ENCODE measurements around the gene GPR150. TPM values are rescaled to one million over a fixed set of nuclear protein-coding genes. Genes with fewer than 3 reads are reported as not detected.

GPR150 gene
- total and polyA plus RNA-seq, 2 experiments from 2014 or later = 0.10 to 0.21 TPM

DNA sequence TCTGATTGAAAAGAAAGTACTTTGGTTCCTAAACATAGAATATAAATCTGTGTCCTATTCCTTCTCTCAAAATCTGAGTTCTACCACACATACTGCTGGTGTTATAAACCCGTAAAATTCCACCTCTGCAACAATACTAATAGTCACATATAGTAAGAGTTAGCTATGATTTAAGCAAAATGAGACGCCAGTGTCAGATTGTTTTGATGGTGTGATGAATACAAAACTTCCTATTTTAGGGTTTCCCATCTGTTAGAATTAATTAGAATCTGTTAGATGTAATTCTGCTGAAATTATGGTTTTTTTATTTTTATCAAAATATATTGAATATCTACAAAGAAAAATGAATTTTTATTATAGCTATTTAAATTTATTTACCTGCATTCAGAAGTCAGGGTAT, 38.3 kb upstream of the GPR150 start:
- Histone ChIP-seq H3K79me2 (replicated peaks; ENCODE audit: insufficient read depth) (no peaks in the 10 kb centered on the region), H3K4me1 (ENCODE audit: insufficient read depth) (no peaks in the 10 kb centered on the region), H3K4me2 (no peak overlapping the region), H3F3A (replicated peaks; ENCODE audit: low read depth) (no peaks in the 10 kb centered on the region), H3K9me2 (ENCODE audit: insufficient read depth) (no peaks in the 10 kb centered on the region), H4K20me1 (replicated peaks; ENCODE audit: insufficient read depth) (no peaks in the 10 kb centered on the region), H3K36me3 (ENCODE audit: insufficient read depth) (no peaks in the 10 kb centered on the region), H3K27me3 (ENCODE audit: insufficient read depth) (no peaks in the 10 kb centered on the region), H3K4me3 (no peak overlapping the region), H2AFZ (no peak overlapping the region), H3K27ac (ENCODE audit: low read depth) (no peak overlapping the region)
- no peaks in the 10 kb centered on the region; the same call in 2 of the 3 replicates for H3K36me3 Mint-ChIP-seq (ENCODE audit: low read depth)
- no peak overlapping the region for H3K27ac Mint-ChIP-seq
- TF ChIP-seq CREB1 (CRISPR knock-in tag; IDR thresholded peaks at IDR 0.05; ENCODE audit: low read depth) (no peak), STAT1 (IDR thresholded peaks at IDR 0.05; ENCODE audit: unreplicated experiment) (no peak), JUNB (IDR thresholded peaks at IDR 0.05; ENCODE audit: unreplicated experiment) (no peak), ZNF114 (CRISPR knock-in tag; IDR thresholded peaks at IDR 0.05) (no peak), ETS1 (IDR thresholded peaks at IDR 0.05) (no peak), ZNF331 (CRISPR knock-in tag; IDR thresholded peaks at IDR 0.05; ENCODE audit: low read depth) (no peak), EZH2phosphoT487 (IDR thresholded peaks at IDR 0.05; ENCODE audit: unreplicated experiment) (no peak), NANOG (IDR thresholded peaks at IDR 0.05; ENCODE audit: borderline replicate concordance) (no peak), EZH2 (IDR thresholded peaks at IDR 0.05; ENCODE audit: low read depth, unreplicated experiment) (no peak), POLR2AphosphoS5 (IDR thresholded peaks at IDR 0.05; ENCODE audit: low read depth) (no peak)
- TF ChIP-seq, protein P1, sequence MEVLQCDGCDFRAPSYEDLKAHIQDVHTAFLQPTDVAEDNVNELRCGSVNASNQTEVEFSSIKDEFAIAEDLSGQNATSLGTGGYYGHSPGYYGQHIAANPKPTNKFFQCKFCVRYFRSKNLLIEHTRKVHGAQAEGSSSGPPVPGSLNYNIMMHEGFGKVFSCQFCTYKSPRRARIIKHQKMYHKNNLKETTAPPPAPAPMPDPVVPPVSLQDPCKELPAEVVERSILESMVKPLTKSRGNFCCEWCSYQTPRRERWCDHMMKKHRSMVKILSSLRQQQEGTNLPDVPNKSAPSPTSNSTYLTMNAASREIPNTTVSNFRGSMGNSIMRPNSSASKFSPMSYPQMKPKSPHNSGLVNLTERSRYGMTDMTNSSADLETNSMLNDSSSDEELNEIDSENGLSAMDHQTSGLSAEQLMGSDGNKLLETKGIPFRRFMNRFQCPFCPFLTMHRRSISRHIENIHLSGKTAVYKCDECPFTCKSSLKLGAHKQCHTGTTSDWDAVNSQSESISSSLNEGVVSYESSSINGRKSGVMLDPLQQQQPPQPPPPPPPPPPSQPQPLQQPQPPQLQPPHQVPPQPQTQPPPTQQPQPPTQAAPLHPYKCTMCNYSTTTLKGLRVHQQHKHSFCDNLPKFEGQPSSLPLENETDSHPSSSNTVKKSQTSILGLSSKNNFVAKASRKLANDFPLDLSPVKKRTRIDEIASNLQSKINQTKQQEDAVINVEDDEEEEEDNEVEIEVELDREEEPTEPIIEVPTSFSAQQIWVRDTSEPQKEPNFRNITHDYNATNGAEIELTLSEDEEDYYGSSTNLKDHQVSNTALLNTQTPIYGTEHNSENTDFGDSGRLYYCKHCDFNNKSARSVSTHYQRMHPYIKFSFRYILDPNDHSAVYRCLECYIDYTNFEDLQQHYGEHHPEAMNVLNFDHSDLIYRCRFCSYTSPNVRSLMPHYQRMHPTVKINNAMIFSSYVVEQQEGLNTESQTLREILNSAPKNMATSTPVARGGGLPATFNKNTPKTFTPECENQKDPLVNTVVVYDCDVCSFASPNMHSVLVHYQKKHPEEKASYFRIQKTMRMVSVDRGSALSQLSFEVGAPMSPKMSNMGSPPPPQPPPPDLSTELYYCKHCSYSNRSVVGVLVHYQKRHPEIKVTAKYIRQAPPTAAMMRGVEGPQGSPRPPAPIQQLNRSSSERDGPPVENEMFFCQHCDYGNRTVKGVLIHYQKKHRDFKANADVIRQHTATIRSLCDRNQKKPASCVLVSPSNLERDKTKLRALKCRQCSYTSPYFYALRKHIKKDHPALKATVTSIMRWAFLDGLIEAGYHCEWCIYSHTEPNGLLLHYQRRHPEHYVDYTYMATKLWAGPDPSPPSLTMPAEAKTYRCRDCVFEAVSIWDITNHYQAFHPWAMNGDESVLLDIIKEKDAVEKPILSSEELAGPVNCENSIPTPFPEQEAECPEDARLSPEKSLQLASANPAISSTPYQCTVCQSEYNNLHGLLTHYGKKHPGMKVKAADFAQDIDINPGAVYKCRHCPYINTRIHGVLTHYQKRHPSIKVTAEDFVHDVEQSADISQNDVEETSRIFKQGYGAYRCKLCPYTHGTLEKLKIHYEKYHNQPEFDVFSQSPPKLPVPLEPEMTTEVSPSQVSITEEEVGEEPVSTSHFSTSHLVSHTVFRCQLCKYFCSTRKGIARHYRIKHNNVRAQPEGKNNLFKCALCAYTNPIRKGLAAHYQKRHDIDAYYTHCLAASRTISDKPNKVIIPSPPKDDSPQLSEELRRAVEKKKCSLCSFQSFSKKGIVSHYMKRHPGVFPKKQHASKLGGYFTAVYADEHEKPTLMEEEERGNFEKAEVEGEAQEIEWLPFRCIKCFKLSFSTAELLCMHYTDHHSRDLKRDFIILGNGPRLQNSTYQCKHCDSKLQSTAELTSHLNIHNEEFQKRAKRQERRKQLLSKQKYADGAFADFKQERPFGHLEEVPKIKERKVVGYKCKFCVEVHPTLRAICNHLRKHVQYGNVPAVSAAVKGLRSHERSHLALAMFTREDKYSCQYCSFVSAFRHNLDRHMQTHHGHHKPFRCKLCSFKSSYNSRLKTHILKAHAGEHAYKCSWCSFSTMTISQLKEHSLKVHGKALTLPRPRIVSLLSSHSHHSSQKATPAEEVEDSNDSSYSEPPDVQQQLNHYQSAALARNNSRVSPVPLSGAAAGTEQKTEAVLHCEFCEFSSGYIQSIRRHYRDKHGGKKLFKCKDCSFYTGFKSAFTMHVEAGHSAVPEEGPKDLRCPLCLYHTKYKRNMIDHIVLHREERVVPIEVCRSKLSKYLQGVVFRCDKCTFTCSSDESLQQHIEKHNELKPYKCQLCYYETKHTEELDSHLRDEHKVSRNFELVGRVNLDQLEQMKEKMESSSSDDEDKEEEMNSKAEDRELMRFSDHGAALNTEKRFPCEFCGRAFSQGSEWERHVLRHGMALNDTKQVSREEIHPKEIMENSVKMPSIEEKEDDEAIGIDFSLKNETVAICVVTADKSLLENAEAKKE (CRISPR knock-in tag; IDR thresholded peaks at IDR 0.05) = no peak
- TF ChIP-seq, protein P2, sequence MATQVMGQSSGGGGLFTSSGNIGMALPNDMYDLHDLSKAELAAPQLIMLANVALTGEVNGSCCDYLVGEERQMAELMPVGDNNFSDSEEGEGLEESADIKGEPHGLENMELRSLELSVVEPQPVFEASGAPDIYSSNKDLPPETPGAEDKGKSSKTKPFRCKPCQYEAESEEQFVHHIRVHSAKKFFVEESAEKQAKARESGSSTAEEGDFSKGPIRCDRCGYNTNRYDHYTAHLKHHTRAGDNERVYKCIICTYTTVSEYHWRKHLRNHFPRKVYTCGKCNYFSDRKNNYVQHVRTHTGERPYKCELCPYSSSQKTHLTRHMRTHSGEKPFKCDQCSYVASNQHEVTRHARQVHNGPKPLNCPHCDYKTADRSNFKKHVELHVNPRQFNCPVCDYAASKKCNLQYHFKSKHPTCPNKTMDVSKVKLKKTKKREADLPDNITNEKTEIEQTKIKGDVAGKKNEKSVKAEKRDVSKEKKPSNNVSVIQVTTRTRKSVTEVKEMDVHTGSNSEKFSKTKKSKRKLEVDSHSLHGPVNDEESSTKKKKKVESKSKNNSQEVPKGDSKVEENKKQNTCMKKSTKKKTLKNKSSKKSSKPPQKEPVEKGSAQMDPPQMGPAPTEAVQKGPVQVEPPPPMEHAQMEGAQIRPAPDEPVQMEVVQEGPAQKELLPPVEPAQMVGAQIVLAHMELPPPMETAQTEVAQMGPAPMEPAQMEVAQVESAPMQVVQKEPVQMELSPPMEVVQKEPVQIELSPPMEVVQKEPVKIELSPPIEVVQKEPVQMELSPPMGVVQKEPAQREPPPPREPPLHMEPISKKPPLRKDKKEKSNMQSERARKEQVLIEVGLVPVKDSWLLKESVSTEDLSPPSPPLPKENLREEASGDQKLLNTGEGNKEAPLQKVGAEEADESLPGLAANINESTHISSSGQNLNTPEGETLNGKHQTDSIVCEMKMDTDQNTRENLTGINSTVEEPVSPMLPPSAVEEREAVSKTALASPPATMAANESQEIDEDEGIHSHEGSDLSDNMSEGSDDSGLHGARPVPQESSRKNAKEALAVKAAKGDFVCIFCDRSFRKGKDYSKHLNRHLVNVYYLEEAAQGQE (IDR thresholded peaks at IDR 0.05; ENCODE audit: unreplicated experiment) = no peak
- TF ChIP-seq, protein P3, sequence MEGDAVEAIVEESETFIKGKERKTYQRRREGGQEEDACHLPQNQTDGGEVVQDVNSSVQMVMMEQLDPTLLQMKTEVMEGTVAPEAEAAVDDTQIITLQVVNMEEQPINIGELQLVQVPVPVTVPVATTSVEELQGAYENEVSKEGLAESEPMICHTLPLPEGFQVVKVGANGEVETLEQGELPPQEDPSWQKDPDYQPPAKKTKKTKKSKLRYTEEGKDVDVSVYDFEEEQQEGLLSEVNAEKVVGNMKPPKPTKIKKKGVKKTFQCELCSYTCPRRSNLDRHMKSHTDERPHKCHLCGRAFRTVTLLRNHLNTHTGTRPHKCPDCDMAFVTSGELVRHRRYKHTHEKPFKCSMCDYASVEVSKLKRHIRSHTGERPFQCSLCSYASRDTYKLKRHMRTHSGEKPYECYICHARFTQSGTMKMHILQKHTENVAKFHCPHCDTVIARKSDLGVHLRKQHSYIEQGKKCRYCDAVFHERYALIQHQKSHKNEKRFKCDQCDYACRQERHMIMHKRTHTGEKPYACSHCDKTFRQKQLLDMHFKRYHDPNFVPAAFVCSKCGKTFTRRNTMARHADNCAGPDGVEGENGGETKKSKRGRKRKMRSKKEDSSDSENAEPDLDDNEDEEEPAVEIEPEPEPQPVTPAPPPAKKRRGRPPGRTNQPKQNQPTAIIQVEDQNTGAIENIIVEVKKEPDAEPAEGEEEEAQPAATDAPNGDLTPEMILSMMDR (conservative IDR thresholded peaks at IDR 0.05; ENCODE audit: low read depth in 2 of 2) = no peak
- H3K27me3 Mint-ChIP-seq (ENCODE audit: insufficient read depth, low read depth, poor library complexity) = no peaks in the 10 kb centered on the region
- DNase-seq (ENCODE audit: low spot score) = no peak
- H3K4me3 Mint-ChIP-seq = no peak overlapping the region
- ATAC-seq = no peak
- H3K4me1 Mint-ChIP-seq = no peaks in the 10 kb centered on the region
- no peaks in the 10 kb centered on the region for H3K9me3 Mint-ChIP-seq
